HCT116 (cell line): ENCODE measurements around the gene GPX3.

Experiments used
- CEBPB ChIP-seq: IDR thresholded peaks from 2 replicates; pipeline ENCODE4 v1.6.1; 2012; ENCODE audit warnings: low read depth
- CTCF ChIP-seq, 3 experiments: fragments of 200-600 bp in 1 of 3; sonication (generic) in 1 of 3; IDR thresholded peaks in 2 of 3; conservative IDR thresholded peaks in 1 of 3; 2 replicates each; pipeline ENCODE4 v1.5.1; 2012 to 2017; ENCODE audit warnings: low read depth in 2 of 3, low read length in 2 of 3, antibody characterized with exemption in 1 of 3, borderline replicate concordance in 1 of 3, control low read depth in 1 of 3, mild to moderate bottlenecking in 1 of 3, mixed read lengths in 1 of 3, mixed run types in 1 of 3, moderate library complexity in 1 of 3; ENCODE audit not compliant: insufficient read depth in 1 of 3
- EZH2 ChIP-seq: fragments of 200-600 bp; sonication (generic); IDR thresholded peaks from 2 replicates; pipeline ENCODE4 v1.6.1; 2017; ENCODE audit warnings: antibody characterized with exemption, mixed run types
- EZH2phosphoT487 ChIP-seq: fragments of 200-600 bp; IDR thresholded peaks from 2 replicates; pipeline ENCODE4 v1.6.1; 2018; ENCODE audit warnings: antibody characterized with exemption, borderline replicate concordance
- POLR2A ChIP-seq: IDR thresholded peaks from 2 replicates; pipeline ENCODE4 v1.7.0; 2011; ENCODE audit warnings: borderline replicate concordance; ENCODE audit not compliant: insufficient read depth, insufficient read length; ENCODE audit errors: extremely low read depth
- REST ChIP-seq: IDR thresholded peaks from 2 replicates; pipeline ENCODE4 v1.6.1; 2012; ENCODE audit warnings: low read depth
- SIN3A ChIP-seq: IDR thresholded peaks from 2 replicates; pipeline ENCODE4 v1.6.1; 2012; ENCODE audit warnings: low read depth
- TCF7L2 ChIP-seq: IDR thresholded peaks from 2 replicates; pipeline ENCODE4 v1.7.0; 2011; ENCODE audit warnings: borderline replicate concordance, inconsistent platforms; ENCODE audit not compliant: insufficient read depth, insufficient read length; ENCODE audit errors: extremely low read depth
- YY1 ChIP-seq: IDR thresholded peaks from 2 replicates; pipeline ENCODE4 v1.6.1; 2011; ENCODE audit warnings: low read length, low read depth, moderate library complexity, mild to moderate bottlenecking; ENCODE audit not compliant: insufficient replicate concordance; ENCODE audit errors: extremely low read depth
- ZFX ChIP-seq: fragments of 450-650 bp; IDR thresholded peaks from 2 replicates; pipeline ENCODE4 v1.6.1; 2017
- ZNF274 ChIP-seq: fragments of 200-500 bp; sonication (Bioruptor generic); IDR thresholded peaks from 2 replicates; pipeline ENCODE4 v1.6.1; 2014; ENCODE audit warnings: mild to moderate bottlenecking, low read depth, low read length, inconsistent platforms

DNA sequence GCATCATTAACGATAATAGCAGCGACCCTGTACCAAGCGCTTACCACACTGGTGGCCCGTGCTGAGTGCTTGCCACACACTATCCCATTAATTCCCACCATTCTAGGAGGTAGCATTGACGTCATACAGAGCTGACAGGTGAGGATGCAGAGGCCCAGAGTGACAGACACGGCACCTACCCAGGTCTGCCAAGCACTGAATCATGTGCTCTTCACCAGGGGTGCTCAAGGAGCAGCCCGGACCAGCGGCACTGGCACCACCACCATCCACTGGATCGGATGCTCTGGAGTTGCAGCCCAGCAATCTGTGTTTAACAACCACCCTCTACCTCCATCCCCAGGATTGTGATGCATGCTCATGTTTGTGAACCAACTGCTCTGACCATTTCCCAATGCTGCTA is 57.0 kb downstream of the GPX3 start:
- TF ChIP-seq CTCF (IDR thresholded peaks at IDR 0.05 in 2 of 3, conservative IDR thresholded peaks at IDR 0.05 in 1 of 3; ENCODE audit: borderline replicate concordance in 1 of 3, insufficient read depth in 1 of 3, low read depth in 2 of 3, low read length in 2 of 3) (no peak), REST (no peak), POLR2A (no peak), EZH2 (no peak), EZH2phosphoT487 (no peak), TCF7L2 (no peak), SIN3A (no peak), ZNF274 (no peak), ZFX (no peak), YY1 (no peak), CEBPB (no peak)
